HEK293 (cell line): ENCODE data around the gene GALNT16.

ENCODE experiments used
- CTCF ChIA-PET: fragments of 350-600 bp; formaldehyde crosslinking; extraction: SDS; loops from one replicate; lab custom pipeline; 2021; ENCODE audit warnings: antibody characterized with exemption; lab: Yijun Ruan, JAX
- POLR2A ChIA-PET: fragments of 300-600 bp; formaldehyde crosslinking; extraction: SDS; loops from one replicate; lab custom pipeline; 2020; ENCODE audit warnings: antibody characterized with exemption, inconsistent platforms; lab: Yijun Ruan, JAX
- H3K27ac ChIP-seq: fragments of 200-500 bp; sonication (Bioruptor generic); 2 replicates; pipeline ENCODE4 v1.5.1; 2014; ENCODE audit warnings: low read depth, low read length, control low read depth, inconsistent platforms; ENCODE audit errors: extremely low read depth
- H3K36me3 ChIP-seq, 2 experiments: fragments of 200-500 bp in 1 of 2; sonication (Bioruptor generic) in 1 of 2; 1 replicate in 1 of 2; 2 replicates in 1 of 2; pipeline ENCODE4 v1.5.1; 2014 to 2017; ENCODE audit warnings: inconsistent platforms in 2 of 2, low read length in 2 of 2; ENCODE audit not compliant: control insufficient read depth in 2 of 2, insufficient read depth in 1 of 2
- H3K4me1 ChIP-seq: fragments of 200-500 bp; sonication (Bioruptor generic); 2 replicates; pipeline ENCODE4 v1.5.1; 2014; ENCODE audit warnings: mild to moderate bottlenecking, low read length, inconsistent platforms; ENCODE audit not compliant: control insufficient read depth, insufficient read depth
- H3K4me3 ChIP-seq: 2 replicates; pipeline ENCODE4 v1.5.1; 2011; ENCODE audit warnings: low read depth, mild to moderate bottlenecking, control low read depth, low read length, moderate library complexity
- H3K9me3 ChIP-seq: fragments of 200-500 bp; sonication (Bioruptor generic); 2 replicates; pipeline ENCODE4 v1.5.1; 2014; ENCODE audit warnings: low read depth, low read length, inconsistent platforms; ENCODE audit not compliant: control insufficient read depth, insufficient read depth
- KLF1 ChIP-seq: fragments of 450-650 bp; formaldehyde crosslinking; IDR thresholded peaks from 2 replicates; pipeline ENCODE4 v1.5.1; 2016; ENCODE audit warnings: missing biosample characterization, missing genetic modification characterization
- MEIS1 ChIP-seq: sonication (generic); formaldehyde crosslinking; IDR thresholded peaks from 2 replicates; pipeline ENCODE4 v1.8.1; 2022; ENCODE audit warnings: missing genetic modification reagents, mild to moderate bottlenecking, borderline replicate concordance
- OVOL3 ChIP-seq: fragments of 450-650 bp; formaldehyde crosslinking; IDR thresholded peaks from 2 replicates; pipeline ENCODE4 v1.5.1; 2016; ENCODE audit warnings: missing biosample characterization, missing genetic modification characterization
- PRDM1 ChIP-seq: fragments of 450-650 bp; formaldehyde crosslinking; IDR thresholded peaks from 2 replicates; pipeline ENCODE4; 2016; ENCODE audit warnings: missing biosample characterization, missing genetic modification characterization
- YY2 ChIP-seq: fragments of 450-650 bp; formaldehyde crosslinking; IDR thresholded peaks from 2 replicates; pipeline ENCODE4 v1.5.1; 2016; ENCODE audit warnings: missing biosample characterization, missing genetic modification characterization
- ZEB2 ChIP-seq: fragments of 450-650 bp; formaldehyde crosslinking; IDR thresholded peaks from 2 replicates; pipeline ENCODE4 v1.5.1; 2016; ENCODE audit warnings: missing biosample characterization, missing genetic modification characterization
- ZFP3 ChIP-seq: fragments of 450-650 bp; formaldehyde crosslinking; IDR thresholded peaks from 2 replicates; pipeline ENCODE4 v1.5.1; 2016; ENCODE audit warnings: low read depth, missing biosample characterization, missing genetic modification characterization
- ZNF132 ChIP-seq: fragments of 450-650 bp; formaldehyde crosslinking; IDR thresholded peaks from 2 replicates; pipeline ENCODE4 v1.5.1; 2017; ENCODE audit warnings: missing biosample characterization, missing genetic modification characterization, borderline replicate concordance
- ZNF140 ChIP-seq: fragments of 450-650 bp; formaldehyde crosslinking; IDR thresholded peaks from 2 replicates; pipeline ENCODE4 v1.5.1; 2016; ENCODE audit warnings: missing biosample characterization, missing genetic modification characterization
- ZNF155 ChIP-seq: fragments of 450-650 bp; formaldehyde crosslinking; IDR thresholded peaks from 2 replicates; pipeline ENCODE4 v1.5.1; 2016; ENCODE audit warnings: missing biosample characterization, missing genetic modification characterization
- ZNF157 ChIP-seq: fragments of 450-650 bp; formaldehyde crosslinking; IDR thresholded peaks from 2 replicates; pipeline ENCODE4 v1.5.1; 2016; ENCODE audit warnings: missing biosample characterization, missing genetic modification characterization
- ZNF175 ChIP-seq: fragments of 450-650 bp; formaldehyde crosslinking; IDR thresholded peaks from 2 replicates; pipeline ENCODE4 v1.5.1; 2016; ENCODE audit warnings: missing biosample characterization, missing genetic modification characterization
- ZNF202 ChIP-seq: fragments of 450-650 bp; formaldehyde crosslinking; IDR thresholded peaks from 2 replicates; pipeline ENCODE4 v1.5.1; 2016; ENCODE audit warnings: missing biosample characterization, missing genetic modification characterization, borderline replicate concordance
- ZNF341 ChIP-seq: fragments of 450-650 bp; formaldehyde crosslinking; IDR thresholded peaks from 2 replicates; pipeline ENCODE4; 2016; ENCODE audit warnings: low read depth, missing biosample characterization, missing genetic modification characterization
- ZNF544 ChIP-seq: fragments of 450-650 bp; formaldehyde crosslinking; IDR thresholded peaks from 2 replicates; pipeline ENCODE4 v1.5.0; 2017; ENCODE audit warnings: missing biosample characterization, missing genetic modification characterization
- ZNF560 ChIP-seq: fragments of 450-650 bp; formaldehyde crosslinking; IDR thresholded peaks from 2 replicates; pipeline ENCODE4 v1.5.1; 2017; ENCODE audit warnings: missing biosample characterization, missing genetic modification characterization, borderline replicate concordance
- ZNF626 ChIP-seq: fragments of 450-650 bp; sonication (Bioruptor Pico); formaldehyde crosslinking; IDR thresholded peaks from 2 replicates; pipeline ENCODE4 v1.5.1; 2018; ENCODE audit warnings: missing biosample characterization, missing genetic modification characterization, inconsistent platforms
- ZNF677 ChIP-seq: fragments of 450-650 bp; IDR thresholded peaks from 2 replicates; pipeline ENCODE4 v1.5.0; 2018; ENCODE audit warnings: missing biosample characterization, mild to moderate bottlenecking, missing genetic modification characterization, moderate library complexity
- ZNF76 ChIP-seq: fragments of 450-650 bp; formaldehyde crosslinking; IDR thresholded peaks from 2 replicates; pipeline ENCODE4; 2016; ENCODE audit warnings: low read depth, missing biosample characterization, missing genetic modification characterization, borderline replicate concordance
- ZNF768 ChIP-seq: fragments of 450-650 bp; formaldehyde crosslinking; IDR thresholded peaks from 2 replicates; pipeline ENCODE4 v1.5.1; 2018; ENCODE audit warnings: missing biosample characterization, mild to moderate bottlenecking, missing genetic modification characterization
- ZNF777 ChIP-seq: fragments of 450-650 bp; formaldehyde crosslinking; IDR thresholded peaks from 2 replicates; pipeline ENCODE4 v1.5.1; 2017; ENCODE audit warnings: missing biosample characterization, missing genetic modification characterization, borderline replicate concordance
- ZNF791 ChIP-seq: fragments of 450-650 bp; formaldehyde crosslinking; IDR thresholded peaks from 2 replicates; pipeline ENCODE4 v1.5.1; 2016; ENCODE audit warnings: missing biosample characterization, missing genetic modification characterization
- TF ChIP-seq, protein P1 (sequence below): fragments of 450-650 bp; IDR thresholded peaks from 2 replicates; pipeline ENCODE4 v1.5.1; 2018; ENCODE audit warnings: missing biosample characterization, missing genetic modification characterization
- TF ChIP-seq, protein P2 (sequence below): fragments of 450-650 bp; formaldehyde crosslinking; IDR thresholded peaks from 2 replicates; pipeline ENCODE4 v1.5.1; 2017; ENCODE audit warnings: missing biosample characterization, missing genetic modification characterization
- TF ChIP-seq, protein P3 (sequence below): fragments of 450-650 bp; formaldehyde crosslinking; IDR thresholded peaks from 2 replicates; pipeline ENCODE4 v1.5.1; 2016; ENCODE audit warnings: missing biosample characterization, missing genetic modification characterization, low read depth
- TF ChIP-seq, protein P4 (sequence below): fragments of 450-650 bp; formaldehyde crosslinking; IDR thresholded peaks from 2 replicates; pipeline ENCODE4 v1.5.1; 2016; ENCODE audit warnings: missing biosample characterization, missing genetic modification characterization

The GALNT16 gene

DNA sequence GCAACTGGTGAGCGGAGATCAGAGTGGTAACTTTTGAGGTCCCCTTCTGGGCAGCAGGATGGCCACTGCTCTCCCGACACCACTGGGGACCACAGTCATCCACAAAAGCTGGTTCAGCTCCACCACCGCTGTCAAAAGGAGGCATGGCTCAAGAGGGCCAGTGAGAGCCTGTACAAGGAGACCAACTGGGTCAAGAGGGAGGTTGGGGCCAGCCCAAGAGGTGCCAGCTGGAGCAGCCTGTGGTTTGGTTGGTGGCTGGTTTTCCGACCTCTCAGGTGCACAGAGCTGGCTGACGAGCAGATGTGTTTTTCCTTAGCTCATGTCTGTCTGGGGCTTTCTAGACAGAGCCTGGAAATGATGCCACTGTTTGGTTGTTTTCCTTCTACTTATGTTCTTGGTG lies 78.0 kb downstream of the GALNT16 start:
- TF ChIP-seq ZNF544 (tag by site-specific recombination) = no peak
- TF ChIP-seq ZNF677 (tag by site-specific recombination) = no peak
- TF ChIP-seq, protein P1, sequence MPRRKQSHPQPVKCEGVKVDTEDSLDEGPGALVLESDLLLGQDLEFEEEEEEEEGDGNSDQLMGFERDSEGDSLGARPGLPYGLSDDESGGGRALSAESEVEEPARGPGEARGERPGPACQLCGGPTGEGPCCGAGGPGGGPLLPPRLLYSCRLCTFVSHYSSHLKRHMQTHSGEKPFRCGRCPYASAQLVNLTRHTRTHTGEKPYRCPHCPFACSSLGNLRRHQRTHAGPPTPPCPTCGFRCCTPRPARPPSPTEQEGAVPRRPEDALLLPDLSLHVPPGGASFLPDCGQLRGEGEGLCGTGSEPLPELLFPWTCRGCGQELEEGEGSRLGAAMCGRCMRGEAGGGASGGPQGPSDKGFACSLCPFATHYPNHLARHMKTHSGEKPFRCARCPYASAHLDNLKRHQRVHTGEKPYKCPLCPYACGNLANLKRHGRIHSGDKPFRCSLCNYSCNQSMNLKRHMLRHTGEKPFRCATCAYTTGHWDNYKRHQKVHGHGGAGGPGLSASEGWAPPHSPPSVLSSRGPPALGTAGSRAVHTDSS (tag by site-specific recombination) = no peak
- TF ChIP-seq ZNF341 = no peak
- TF ChIP-seq ZFP3 (tag by site-specific recombination) = no peak
- no peak for TF ChIP-seq ZNF777
- no peak for TF ChIP-seq ZNF175 (tag by site-specific recombination)
- TF ChIP-seq ZNF560 (tag by site-specific recombination) = no peak
- no peak for TF ChIP-seq MEIS1 (CRISPR knock-in tag)
- TF ChIP-seq, all 188 proteins: peak for 0
- H3K4me1 ChIP-seq = no peaks in the 10 kb centered on the region
- no peak overlapping the region for H3K4me3 ChIP-seq
- POLR2A ChIA-PET = no interaction called here
- no peak overlapping the region for H3K27ac ChIP-seq
- peaks cover 0 to 10% of the 10 kb centered on the region in 2 experiments; a peak in 1 of 3 replicates for H3K36me3 ChIP-seq
- no peaks in the 10 kb centered on the region for H3K9me3 ChIP-seq
- CTCF ChIA-PET = no interaction called here

DNA sequence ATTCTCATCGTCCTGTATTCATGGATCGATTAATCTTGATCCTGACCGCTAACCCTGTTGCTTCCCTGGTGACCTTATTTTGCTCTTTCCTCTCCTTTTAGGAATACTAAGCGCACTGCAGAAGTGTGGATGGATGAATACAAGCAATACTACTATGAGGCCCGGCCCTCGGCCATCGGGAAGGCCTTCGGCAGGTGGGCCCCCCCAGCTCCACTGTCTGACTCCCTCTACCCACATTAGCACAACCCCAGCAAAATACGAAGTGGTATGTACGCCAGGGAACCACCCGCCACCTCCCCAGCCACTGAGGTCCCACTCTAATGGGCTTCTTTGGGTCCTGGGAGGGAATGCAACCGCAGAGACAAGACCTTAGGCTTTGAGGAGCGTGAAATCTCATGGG lies 79.5 kb downstream of the GALNT16 start:
- TF ChIP-seq, protein P2, sequence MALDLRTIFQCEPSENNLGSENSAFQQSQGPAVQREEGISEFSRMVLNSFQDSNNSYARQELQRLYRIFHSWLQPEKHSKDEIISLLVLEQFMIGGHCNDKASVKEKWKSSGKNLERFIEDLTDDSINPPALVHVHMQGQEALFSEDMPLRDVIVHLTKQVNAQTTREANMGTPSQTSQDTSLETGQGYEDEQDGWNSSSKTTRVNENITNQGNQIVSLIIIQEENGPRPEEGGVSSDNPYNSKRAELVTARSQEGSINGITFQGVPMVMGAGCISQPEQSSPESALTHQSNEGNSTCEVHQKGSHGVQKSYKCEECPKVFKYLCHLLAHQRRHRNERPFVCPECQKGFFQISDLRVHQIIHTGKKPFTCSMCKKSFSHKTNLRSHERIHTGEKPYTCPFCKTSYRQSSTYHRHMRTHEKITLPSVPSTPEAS (tag by site-specific recombination) = no peak
- TF ChIP-seq ZNF157 = no peak
- TF ChIP-seq, protein P3, sequence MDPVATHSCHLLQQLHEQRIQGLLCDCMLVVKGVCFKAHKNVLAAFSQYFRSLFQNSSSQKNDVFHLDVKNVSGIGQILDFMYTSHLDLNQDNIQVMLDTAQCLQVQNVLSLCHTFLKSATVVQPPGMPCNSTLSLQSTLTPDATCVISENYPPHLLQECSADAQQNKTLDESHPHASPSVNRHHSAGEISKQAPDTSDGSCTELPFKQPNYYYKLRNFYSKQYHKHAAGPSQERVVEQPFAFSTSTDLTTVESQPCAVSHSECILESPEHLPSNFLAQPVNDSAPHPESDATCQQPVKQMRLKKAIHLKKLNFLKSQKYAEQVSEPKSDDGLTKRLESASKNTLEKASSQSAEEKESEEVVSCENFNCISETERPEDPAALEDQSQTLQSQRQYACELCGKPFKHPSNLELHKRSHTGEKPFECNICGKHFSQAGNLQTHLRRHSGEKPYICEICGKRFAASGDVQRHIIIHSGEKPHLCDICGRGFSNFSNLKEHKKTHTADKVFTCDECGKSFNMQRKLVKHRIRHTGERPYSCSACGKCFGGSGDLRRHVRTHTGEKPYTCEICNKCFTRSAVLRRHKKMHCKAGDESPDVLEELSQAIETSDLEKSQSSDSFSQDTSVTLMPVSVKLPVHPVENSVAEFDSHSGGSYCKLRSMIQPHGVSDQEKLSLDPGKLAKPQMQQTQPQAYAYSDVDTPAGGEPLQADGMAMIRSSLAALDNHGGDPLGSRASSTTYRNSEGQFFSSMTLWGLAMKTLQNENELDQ (tag by site-specific recombination) = no peak
- TF ChIP-seq ZNF76 (tag by site-specific recombination) = no peak
- TF ChIP-seq, all 188 proteins: peak for 0
- Histone ChIP-seq H3K36me3 (peaks cover 0 to 10% of the 10 kb centered on the region in 2 experiments; a peak in 1 of 3 replicates), H3K27ac (no peak overlapping the region), H3K4me1 (no peaks in the 10 kb centered on the region), H3K4me3 (no peak overlapping the region), H3K9me3 (no peaks in the 10 kb centered on the region)
- POLR2A ChIA-PET = no interaction called here
- CTCF ChIA-PET = no interaction called here

DNA sequence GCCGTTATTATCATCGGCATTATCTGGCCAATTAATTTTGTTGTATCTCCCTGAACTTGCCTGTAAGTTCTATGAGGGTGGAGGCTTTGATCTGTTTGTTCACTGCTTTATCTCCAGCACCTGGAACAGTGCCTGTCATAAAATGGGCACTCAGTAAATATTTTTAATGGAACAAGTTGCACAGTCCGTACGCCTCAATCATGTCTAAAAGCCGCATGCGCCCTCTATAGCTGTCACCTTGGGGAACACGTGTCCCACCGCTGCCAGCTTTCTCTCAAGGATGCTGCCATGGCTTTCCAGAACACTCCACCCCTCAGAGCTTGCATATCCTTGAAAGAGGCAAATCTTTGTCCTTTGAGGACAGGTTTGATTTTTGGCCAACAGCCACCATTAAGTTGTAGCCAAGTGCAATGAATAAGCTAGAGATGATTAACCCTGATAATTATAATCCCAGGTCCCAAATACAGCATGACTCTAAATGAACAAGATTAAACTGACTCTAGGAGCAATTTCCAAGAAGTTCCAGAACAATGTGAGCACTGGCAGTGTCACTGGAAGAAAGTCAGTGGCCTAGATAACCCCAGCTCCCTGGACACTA lies 83.1 kb downstream of the GALNT16 start:
- Histone ChIP-seq H3K27ac (no peak overlapping the region), H3K36me3 (peaks cover 0 to 13% of the 10 kb centered on the region in 2 experiments; a peak in 1 of 3 replicates), H3K9me3 (no peaks in the 10 kb centered on the region), H3K4me1 (no peaks in the 10 kb centered on the region), H3K4me3 (no peak overlapping the region)
- CTCF ChIA-PET = interaction anchor here (0.6 kb wide), 1 partner anchor 13 kb away, joined by 5 read pairs; no protein-coding TSS in a partner anchor
- TF ChIP-seq YY2 (tag by site-specific recombination) (no peak), ZEB2 (tag by site-specific recombination) (no peak), PRDM1 (tag by site-specific recombination) (no peak), ZNF140 (tag by site-specific recombination) (no peak), ZNF132 (tag by site-specific recombination) (no peak), ZNF626 (tag by site-specific recombination) (no peak), ZNF155 (tag by site-specific recombination) (no peak), ZNF202 (tag by site-specific recombination) (no peak), OVOL3 (no peak), ZNF768 (no peak), ZNF791 (tag by site-specific recombination) (no peak), ZNF175 (tag by site-specific recombination) (no peak), KLF1 (no peak)
- TF ChIP-seq, protein P4, sequence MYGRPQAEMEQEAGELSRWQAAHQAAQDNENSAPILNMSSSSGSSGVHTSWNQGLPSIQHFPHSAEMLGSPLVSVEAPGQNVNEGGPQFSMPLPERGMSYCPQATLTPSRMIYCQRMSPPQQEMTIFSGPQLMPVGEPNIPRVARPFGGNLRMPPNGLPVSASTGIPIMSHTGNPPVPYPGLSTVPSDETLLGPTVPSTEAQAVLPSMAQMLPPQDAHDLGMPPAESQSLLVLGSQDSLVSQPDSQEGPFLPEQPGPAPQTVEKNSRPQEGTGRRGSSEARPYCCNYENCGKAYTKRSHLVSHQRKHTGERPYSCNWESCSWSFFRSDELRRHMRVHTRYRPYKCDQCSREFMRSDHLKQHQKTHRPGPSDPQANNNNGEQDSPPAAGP (tag by site-specific recombination) = no peak
- POLR2A ChIA-PET = no interaction called here
